HepG2 (cell line): ENCODE measurements around the gene GRIFIN. TPM values are rescaled to one million over a fixed set of nuclear protein-coding genes. Genes with fewer than 3 reads are reported as not detected.

Source experiments
- ARID4A ChIP-seq: sonication (generic); formaldehyde crosslinking; IDR thresholded peaks from 2 replicates; pipeline ENCODE4 v1.5.0; 2020; ENCODE audit warnings: mild to moderate bottlenecking, missing genetic modification reagents, borderline replicate concordance
- ATF7-NPFF ChIP-seq: sonication (generic); formaldehyde crosslinking; IDR thresholded peaks from 2 replicates; pipeline ENCODE4 v1.8.1; 2023; ENCODE audit warnings: mild to moderate bottlenecking, low read depth, missing genetic modification reagents, moderate library complexity
- ATM ChIP-seq: fragments of 450-650 bp; IDR thresholded peaks from 2 replicates; pipeline ENCODE4 v1.7.1; 2017; ENCODE audit warnings: mild to moderate bottlenecking, borderline replicate concordance
- DZIP1 ChIP-seq: sonication (generic); formaldehyde crosslinking; IDR thresholded peaks from 2 replicates; pipeline ENCODE4 v1.5.0; 2020; ENCODE audit warnings: mild to moderate bottlenecking, missing genetic modification reagents
- GFI1 ChIP-seq: sonication (generic); formaldehyde crosslinking; IDR thresholded peaks from 2 replicates; pipeline ENCODE4 v1.5.0; 2020; ENCODE audit warnings: missing genetic modification reagents, mild to moderate bottlenecking, borderline replicate concordance
- HBP1 ChIP-seq: IDR thresholded peaks from 2 replicates; pipeline ENCODE4 v1.6.1; 2016; ENCODE audit warnings: low read depth, control low read depth
- IRF1 ChIP-seq: sonication (generic); formaldehyde crosslinking; IDR thresholded peaks from 2 replicates; pipeline ENCODE4 v1.4.0; 2020; ENCODE audit warnings: low read depth, mild to moderate bottlenecking, missing genetic modification reagents
- MEIS2 ChIP-seq: sonication (generic); formaldehyde crosslinking; IDR thresholded peaks from 2 replicates; pipeline ENCODE4 v1.9.0; 2021; ENCODE audit warnings: mild to moderate bottlenecking, missing genetic modification reagents
- MYNN ChIP-seq: sonication (generic); formaldehyde crosslinking; IDR thresholded peaks from 2 replicates; pipeline ENCODE4 v1.4.0; 2020; ENCODE audit warnings: mild to moderate bottlenecking, low read depth, missing genetic modification reagents
- NBN ChIP-seq: fragments of 450-650 bp; conservative IDR thresholded peaks from 2 replicates; pipeline ENCODE4 v1.6.1; 2017
- RFX1 ChIP-seq: fragments of 450-650 bp; IDR thresholded peaks from 2 replicates; pipeline ENCODE4 v1.6.1; 2017
- RFX5 ChIP-seq: IDR thresholded peaks from 2 replicates; pipeline ENCODE4 v1.6.1; 2011; ENCODE audit warnings: low read depth, low read length, improper control_type of control experiment
- RXRA ChIP-seq: sonication (generic); formaldehyde crosslinking; IDR thresholded peaks from 2 replicates; pipeline ENCODE4 v1.5.1; 2020; ENCODE audit warnings: missing genetic modification reagents
- TEAD3 ChIP-seq: optimal IDR thresholded peaks from 2 replicates; pipeline ENCODE3; 2016; ENCODE audit warnings: borderline replicate concordance
- ZBTB38 ChIP-seq: sonication (generic); formaldehyde crosslinking; IDR thresholded peaks from 2 replicates; pipeline ENCODE4 v1.5.1; 2020; ENCODE audit warnings: mild to moderate bottlenecking, missing genetic modification reagents
- ZFP41 ChIP-seq: sonication (generic); formaldehyde crosslinking; IDR thresholded peaks from 2 replicates; pipeline ENCODE4 v1.4.0; 2020; ENCODE audit warnings: mild to moderate bottlenecking, missing genetic modification reagents, borderline replicate concordance
- ZNF263 ChIP-seq: sonication (generic); formaldehyde crosslinking; IDR thresholded peaks from 2 replicates; pipeline ENCODE4 v1.4.0; 2020; ENCODE audit warnings: missing genetic modification reagents
- ZNF383 ChIP-seq: sonication (generic); formaldehyde crosslinking; IDR thresholded peaks from 2 replicates; pipeline ENCODE4 v1.4.0; 2020; ENCODE audit warnings: missing genetic modification reagents, mild to moderate bottlenecking, borderline replicate concordance
- ZNF546 ChIP-seq: sonication (generic); formaldehyde crosslinking; conservative IDR thresholded peaks from 2 replicates; pipeline ENCODE4 v1.8.1; 2023; ENCODE audit warnings: mild to moderate bottlenecking, missing genetic modification reagents
- ZNF83 ChIP-seq: sonication (generic); formaldehyde crosslinking; IDR thresholded peaks from 2 replicates; pipeline ENCODE4 v1.4.0; 2020; ENCODE audit warnings: missing genetic modification reagents, mild to moderate bottlenecking, borderline replicate concordance
- polyA plus RNA-seq, 8 experiments: library from polyadenylated mRNA; depleted of rRNA in 3 of 8; stranded (reverse) in 7 of 8; unstranded in 1 of 8; fragments of >200 nt; fragmentation: Illumina TruSeq in 4 of 8; extraction: Trizol in 4 of 8; gene quantifications; 2 replicates each; pipeline versions ENCODE4 v1.2.1 to v1.2.3, GENCODE V29; 2011 to 2016; ENCODE audit warnings: low read depth in 4 of 8, missing spikeins in 1 of 8, mixed read lengths in 1 of 8; ENCODE audit not compliant: insufficient read depth in 1 of 8
- total RNA-seq, 5 experiments: library from RNA; depleted of rRNA; stranded (reverse); fragments of >200 nt; fragmentation: Illumina TruSeq; extraction: Trizol; gene quantifications; 2 replicates each; pipeline ENCODE4 v1.2.3, GENCODE V29; 2016; ENCODE audit warnings: low read depth in 1 of 5

The GRIFIN gene
- total and polyA plus RNA-seq, 2 of the 13 experiments (the other 11 are each of a cell fraction or from before 2014, with no cell fraction given), result not detected

- TF ChIP-seq NBN, result no peak
- peak; percentile 86; the same call in 1 of the 2 replicates for TF ChIP-seq HBP1 (CRISPR knock-in tag)
- TF ChIP-seq ZBTB38 (CRISPR knock-in tag), result no peak; the same call in 1 of the 2 replicates
- peak; percentile 75 for TF ChIP-seq TEAD3
- no peak for TF ChIP-seq IRF1 (CRISPR knock-in tag)
- TF ChIP-seq ZFP41 (CRISPR knock-in tag), result peak; percentile 89; the same call in 1 of the 2 replicates
- TF ChIP-seq ZNF83 (CRISPR knock-in tag), result no peak
- no peak for TF ChIP-seq GFI1 (CRISPR knock-in tag)
- peak; percentile 35; the same call in 1 of the 2 replicates for TF ChIP-seq ARID4A
- TF ChIP-seq RFX5, result no peak
- TF ChIP-seq ZNF546 (CRISPR knock-in tag), result 0 out of 2 replicates have a peak, but pooled peaks have one; percentile 36
- no peak for TF ChIP-seq MEIS2 (CRISPR knock-in tag)
- TF ChIP-seq DZIP1 (CRISPR knock-in tag), result no peak
- no peak for TF ChIP-seq ATM
- TF ChIP-seq RFX1, result no peak
- peak; percentile 14 for TF ChIP-seq ZNF263 (CRISPR knock-in tag)
- peak; percentile 30; the same call in 1 of the 2 replicates for TF ChIP-seq MYNN (CRISPR knock-in tag)
- TF ChIP-seq ZNF383 (CRISPR knock-in tag), result peak; percentile 88; the same call in 1 of the 2 replicates
- peak; percentile 20; the same call in 1 of the 2 replicates for TF ChIP-seq ATF7-NPFF (CRISPR knock-in tag)
- peak; percentile 58; the same call in 1 of the 2 replicates for TF ChIP-seq RXRA (CRISPR knock-in tag)
These were observed 24.8 kb downstream of the GRIFIN start (continued) for GRCh38 chr7:2451171-2452073.
